ENCODE results near the gene WDFY3. TPM values are rescaled to one million over a fixed set of nuclear protein-coding genes. Genes with fewer than 3 reads are reported as not detected.

WDFY3 gene
- total and polyA plus RNA-seq, 9 of the 15 experiments (the other 6 are each of a cell fraction or from before 2014, with no cell fraction given): 0.58 to 13.5 (median 9.4) TPM

GRCh38 chr4:84652478-84652877 lies 314.0 kb downstream of the WDFY3 start:
- no TSS peak for BruUV-seq (replicated peaks)
- POLR2A ChIA-PET: no interaction called here
- FAIRE-seq: no peak

More at GRCh38 chr4:84652478-84652877, 314.0 kb downstream of the WDFY3 start:
- no peaks in the 10 kb centered on the region for H4K20me1 ChIP-seq (replicated peaks; ENCODE audit: control insufficient read depth, insufficient read depth, low read length)
- no peak overlapping the region for H3K27ac ChIP-seq (ENCODE audit: extremely low read depth, low read depth, low read length)
- H2AFZ ChIP-seq (ENCODE audit: low read depth, low read length): no peak overlapping the region
- H3K79me2 ChIP-seq (ENCODE audit: control insufficient read depth, insufficient read depth, low read length): no peaks in the 10 kb centered on the region
- no peaks in the 10 kb centered on the region for H3K9me3 ChIP-seq (replicated peaks; ENCODE audit: control insufficient read depth, insufficient read depth, low read depth, low read length)
- no peak for DNase-seq (ENCODE audit: extremely low read depth in 1 of 4, low spot score in 3 of 4)
- no peak overlapping the region for H3K4me2 ChIP-seq (ENCODE audit: insufficient read depth, low read length)
- H3K9ac ChIP-seq (ENCODE audit: insufficient read depth in 1 of 2, low read depth in 2 of 2, low read length in 2 of 2): no peak overlapping the region
- H3K4me3 ChIP-seq: no peak overlapping the region
- peaks cover 0 to 4% of the 10 kb centered on the region in 2 experiments; a peak in 1 of 5 replicates for H3K27me3 ChIP-seq (ENCODE audit: control insufficient read depth in 2 of 2, insufficient read depth in 2 of 2, low read length in 2 of 2)
- in situ Hi-C loops (cut with MboI) (no loop called here), intact Hi-C loops (cut with micrococcal nuclease) (no loop called here)
- TF ChIP-seq KLF1 (tag; IDR thresholded peaks at IDR 0.05) (no peak), PBX2 (CRISPR knock-in tag; IDR thresholded peaks at IDR 0.05; ENCODE audit: low read depth) (no peak), PBX2 (tag; conservative IDR thresholded peaks at IDR 0.05; ENCODE audit: low read depth) (peak; percentile 65), PKNOX1 (IDR thresholded peaks at IDR 0.05) (peak; percentile 44)
- CTCF ChIA-PET (ENCODE audit: low intra/inter-chr PET ratio): no interaction called here
- no peaks in the 10 kb centered on the region for H3K36me3 ChIP-seq (ENCODE audit: control insufficient read depth, insufficient read depth, low read length)
- H3K4me1 ChIP-seq (replicated peaks in 1 of 2; ENCODE audit: control insufficient read depth in 2 of 2, insufficient read depth in 2 of 2, low read length in 2 of 2): no peaks in the 10 kb centered on the region
- no peaks in the 10 kb centered on the region for H3K9me1 ChIP-seq (ENCODE audit: control insufficient read depth, insufficient read depth, low read length)
- 3% methylated on average over 4 of the region's 4 CpGs for WGBS (ENCODE audit: insufficient coverage, low coverage, missing lambda C conversion rate)
- no peak; the same call in 2 of the 3 replicates for ATAC-seq
